ENCODE results near the gene AKAP6.

AKAP6 gene

DNA sequence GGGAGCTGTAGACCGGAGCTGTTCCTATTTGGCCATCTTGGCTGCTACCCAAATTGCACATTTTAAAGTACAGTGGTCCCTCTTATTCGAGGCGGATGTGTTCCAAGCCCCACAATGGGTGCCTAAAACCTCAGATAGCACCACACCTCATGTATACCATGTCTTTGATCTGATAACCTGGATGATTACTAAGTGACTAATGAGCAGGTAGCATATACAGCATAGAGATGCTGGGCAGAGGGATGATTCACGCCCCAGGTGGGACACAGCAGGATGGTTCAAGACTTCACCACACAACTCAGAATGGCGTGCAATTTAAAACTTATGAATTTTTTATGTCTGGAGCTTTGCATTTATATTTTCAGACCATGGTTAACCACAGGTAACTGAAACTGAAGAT is 255.0 kb downstream of the AKAP6 start:
- TF ChIP-seq, protein P1, sequence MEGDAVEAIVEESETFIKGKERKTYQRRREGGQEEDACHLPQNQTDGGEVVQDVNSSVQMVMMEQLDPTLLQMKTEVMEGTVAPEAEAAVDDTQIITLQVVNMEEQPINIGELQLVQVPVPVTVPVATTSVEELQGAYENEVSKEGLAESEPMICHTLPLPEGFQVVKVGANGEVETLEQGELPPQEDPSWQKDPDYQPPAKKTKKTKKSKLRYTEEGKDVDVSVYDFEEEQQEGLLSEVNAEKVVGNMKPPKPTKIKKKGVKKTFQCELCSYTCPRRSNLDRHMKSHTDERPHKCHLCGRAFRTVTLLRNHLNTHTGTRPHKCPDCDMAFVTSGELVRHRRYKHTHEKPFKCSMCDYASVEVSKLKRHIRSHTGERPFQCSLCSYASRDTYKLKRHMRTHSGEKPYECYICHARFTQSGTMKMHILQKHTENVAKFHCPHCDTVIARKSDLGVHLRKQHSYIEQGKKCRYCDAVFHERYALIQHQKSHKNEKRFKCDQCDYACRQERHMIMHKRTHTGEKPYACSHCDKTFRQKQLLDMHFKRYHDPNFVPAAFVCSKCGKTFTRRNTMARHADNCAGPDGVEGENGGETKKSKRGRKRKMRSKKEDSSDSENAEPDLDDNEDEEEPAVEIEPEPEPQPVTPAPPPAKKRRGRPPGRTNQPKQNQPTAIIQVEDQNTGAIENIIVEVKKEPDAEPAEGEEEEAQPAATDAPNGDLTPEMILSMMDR (IDR thresholded peaks at IDR 0.05; ENCODE audit: low read depth, low read length) = no peak
- H3K4me3 ChIP-seq (ENCODE audit: low read depth, low read length) = no peak overlapping the region

DNA sequence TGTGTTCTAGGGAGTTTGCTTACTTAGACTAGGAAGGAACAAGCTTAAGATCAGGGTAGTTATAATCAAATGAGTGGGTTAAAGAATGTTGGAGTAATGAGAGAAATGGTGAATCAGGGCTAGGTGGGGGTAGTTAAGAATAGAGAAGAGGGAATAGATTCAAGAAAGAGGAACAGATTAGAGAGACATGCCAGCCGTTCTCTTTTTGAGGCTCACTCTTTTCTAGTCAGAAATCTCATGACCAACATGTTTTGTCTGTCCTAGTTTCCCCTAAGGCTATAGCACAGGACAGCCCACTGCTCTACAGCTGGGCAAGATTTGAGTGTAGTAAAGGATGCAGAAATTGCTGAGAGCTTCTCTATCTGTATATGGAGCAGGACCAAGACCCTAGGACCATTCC is 258.4 kb downstream of the AKAP6 start:
- no peak overlapping the region for H3K4me3 ChIP-seq (ENCODE audit: low read depth, low read length)
- TF ChIP-seq, protein P1 (IDR thresholded peaks at IDR 0.05; ENCODE audit: low read depth, low read length) = no peak

DNA sequence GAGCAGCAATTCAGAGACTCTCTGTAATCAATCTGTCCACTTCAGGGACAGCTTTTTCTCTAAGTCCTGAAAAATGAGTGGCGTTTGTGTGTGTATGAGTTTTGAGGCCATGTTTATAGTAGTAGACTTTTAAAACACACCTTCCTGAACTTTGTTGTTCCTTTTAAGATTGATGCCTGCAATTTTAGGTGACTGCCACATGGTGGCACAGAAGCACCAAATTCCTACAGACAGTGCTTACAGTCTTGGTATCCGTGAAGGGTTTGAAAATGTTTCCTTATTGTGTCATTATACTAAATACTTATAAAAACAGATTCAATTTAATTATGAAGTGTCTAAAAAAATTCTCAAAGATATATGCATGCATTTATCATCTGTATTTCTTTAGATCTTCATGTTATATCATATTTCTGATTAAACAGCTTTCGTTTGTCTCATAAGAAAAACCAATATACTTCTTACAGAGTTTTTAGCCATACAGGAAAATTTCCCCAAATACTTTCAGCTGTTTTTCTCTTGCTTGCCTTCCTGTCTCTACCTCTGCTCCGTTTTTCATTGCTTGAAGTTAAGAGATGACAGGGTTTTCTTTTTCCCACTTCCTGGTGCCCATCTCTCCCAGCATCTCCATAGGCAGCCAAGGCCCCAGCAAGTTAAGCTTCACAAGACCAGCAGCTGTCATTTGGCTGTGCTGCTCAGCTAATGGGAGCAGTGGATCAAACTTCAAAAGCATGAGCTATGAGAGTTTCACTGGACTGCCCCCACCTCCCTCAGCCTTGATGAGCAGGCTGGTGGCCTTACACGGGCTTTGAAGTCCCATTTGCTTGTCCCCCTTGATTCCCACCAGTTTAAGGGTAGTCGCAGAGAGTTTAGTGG is 259.6 kb downstream of the AKAP6 start:
- no peak overlapping the region for H3K4me3 ChIP-seq (ENCODE audit: low read depth, low read length)
- TF ChIP-seq, protein P1 (IDR thresholded peaks at IDR 0.05; ENCODE audit: low read depth, low read length) = peak; percentile 66

GRCh38 chr14:32590157-32590556 is 261.1 kb downstream of the AKAP6 start:
- TF ChIP-seq, protein P1 (IDR thresholded peaks at IDR 0.05; ENCODE audit: low read depth, low read length) = no peak
- no peak overlapping the region for H3K4me3 ChIP-seq (ENCODE audit: low read depth, low read length)

DNA sequence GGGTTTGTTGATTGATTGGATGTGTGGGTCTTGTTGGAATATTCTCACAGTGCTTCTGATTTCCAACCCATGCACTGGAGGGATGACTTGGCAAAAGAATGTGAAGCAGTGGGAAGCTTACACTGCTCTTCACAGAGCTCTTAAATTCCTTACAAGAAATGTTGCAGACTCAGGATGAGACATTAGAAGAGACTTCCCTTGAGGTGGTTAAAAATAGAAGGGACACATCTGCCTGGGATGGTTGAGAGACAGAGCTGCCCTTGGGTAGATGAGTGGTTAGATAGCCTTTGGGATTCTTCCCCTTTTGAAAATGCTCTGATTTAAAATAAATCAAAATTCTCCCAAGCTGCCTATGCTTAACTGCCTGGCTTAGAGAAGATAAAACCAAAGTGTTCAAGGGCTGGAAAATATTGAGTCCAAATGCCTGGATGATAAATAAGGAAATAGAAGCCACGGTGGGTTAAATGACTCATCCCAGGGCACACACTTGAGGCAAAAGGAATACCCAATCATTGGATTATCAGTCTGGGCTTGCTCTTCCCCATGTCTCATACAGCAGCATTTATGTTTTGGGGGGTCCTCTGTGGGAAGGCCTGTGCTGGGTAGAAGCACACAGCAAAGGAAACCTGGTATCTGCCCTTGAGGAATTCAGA is 264.3 kb downstream of the AKAP6 start:
- no peak overlapping the region for H3K4me3 ChIP-seq (ENCODE audit: low read depth, low read length)
- TF ChIP-seq, protein P1 (IDR thresholded peaks at IDR 0.05; ENCODE audit: low read depth, low read length) = no peak

- TF ChIP-seq, protein P1 (IDR thresholded peaks at IDR 0.05; ENCODE audit: low read depth, low read length) = no peak
- H3K4me3 ChIP-seq (ENCODE audit: low read depth, low read length) = no peak overlapping the region
Measured at GRCh38 chr14:32594766-32595165, 265.7 kb downstream of the AKAP6 start.

GRCh38 chr14:32595497-32595896 is 266.4 kb downstream of the AKAP6 start:
- TF ChIP-seq, protein P1 (IDR thresholded peaks at IDR 0.05; ENCODE audit: low read depth, low read length) = no peak
- no peak overlapping the region for H3K4me3 ChIP-seq (ENCODE audit: low read depth, low read length)
